Measurements from ENCODE around the gene COL4A6.
"Not testable (repeated sequence)": the region's sequence is repeated elsewhere in the genome, so short reads cannot be mapped to it uniquely, and the experiment has no call there.

The COL4A6 gene

DNA sequence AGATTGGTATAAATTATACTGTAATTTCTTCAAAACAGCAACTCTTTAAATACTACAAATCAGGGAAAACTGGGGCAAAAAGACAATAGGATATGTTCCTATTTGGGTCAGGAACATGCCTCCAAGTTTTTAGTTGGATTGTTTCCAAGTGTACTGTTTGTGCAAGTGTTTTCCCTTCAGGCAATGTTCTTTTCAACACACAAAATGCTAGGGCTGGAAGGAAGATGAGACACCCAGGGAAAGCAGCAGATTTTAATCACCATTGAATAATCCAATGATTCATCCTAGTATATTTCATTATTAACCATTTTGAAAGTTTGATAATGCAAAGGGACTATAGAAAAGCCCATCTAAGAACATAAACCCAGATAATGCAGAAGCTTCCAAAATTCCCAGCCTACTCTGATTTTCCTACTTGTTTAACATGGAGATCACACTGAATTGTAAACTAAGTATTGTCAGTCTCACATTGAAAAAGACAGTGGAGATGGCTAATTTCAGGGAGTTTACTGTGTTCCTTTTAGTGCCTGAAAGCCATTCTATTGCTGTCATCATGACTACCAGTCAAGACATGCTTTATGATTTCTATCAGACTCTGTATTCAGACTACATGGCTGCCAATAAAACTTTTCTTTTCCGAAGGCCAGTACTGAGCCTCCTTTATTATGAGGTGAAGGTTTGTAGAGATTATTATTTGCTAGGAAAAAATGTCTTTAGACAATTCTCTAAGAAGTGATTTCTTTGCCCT is 38.6 kb downstream of the COL4A6 start:
- DNase-seq, result no peak

- no peak for DNase-seq
Measured at GRCh38 chrX:108397627-108398391, 40.4 kb downstream of the COL4A6 start.

DNA sequence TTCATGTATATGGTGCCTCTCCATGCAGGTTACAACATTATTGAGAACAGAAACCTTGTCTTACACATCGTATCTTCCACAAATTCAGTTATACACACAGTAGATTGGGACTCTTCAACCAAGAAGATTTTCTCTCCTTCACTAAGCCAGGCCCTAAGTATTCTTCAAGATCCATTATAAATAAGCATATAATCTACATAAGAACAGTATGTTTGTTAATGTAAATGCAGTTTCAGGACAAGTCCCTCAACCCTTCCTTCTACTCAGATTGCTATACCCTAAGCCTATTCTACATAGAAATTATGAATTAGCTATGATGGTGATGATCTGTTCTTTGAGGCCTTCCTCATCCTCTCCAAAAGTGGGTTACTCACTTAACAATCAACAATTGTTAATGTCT is 41.2 kb downstream of the COL4A6 start:
- no peak for DNase-seq

GRCh38 chrX:108396188-108396891 is 41.9 kb downstream of the COL4A6 start:
- DNase-seq, result no peak

DNA sequence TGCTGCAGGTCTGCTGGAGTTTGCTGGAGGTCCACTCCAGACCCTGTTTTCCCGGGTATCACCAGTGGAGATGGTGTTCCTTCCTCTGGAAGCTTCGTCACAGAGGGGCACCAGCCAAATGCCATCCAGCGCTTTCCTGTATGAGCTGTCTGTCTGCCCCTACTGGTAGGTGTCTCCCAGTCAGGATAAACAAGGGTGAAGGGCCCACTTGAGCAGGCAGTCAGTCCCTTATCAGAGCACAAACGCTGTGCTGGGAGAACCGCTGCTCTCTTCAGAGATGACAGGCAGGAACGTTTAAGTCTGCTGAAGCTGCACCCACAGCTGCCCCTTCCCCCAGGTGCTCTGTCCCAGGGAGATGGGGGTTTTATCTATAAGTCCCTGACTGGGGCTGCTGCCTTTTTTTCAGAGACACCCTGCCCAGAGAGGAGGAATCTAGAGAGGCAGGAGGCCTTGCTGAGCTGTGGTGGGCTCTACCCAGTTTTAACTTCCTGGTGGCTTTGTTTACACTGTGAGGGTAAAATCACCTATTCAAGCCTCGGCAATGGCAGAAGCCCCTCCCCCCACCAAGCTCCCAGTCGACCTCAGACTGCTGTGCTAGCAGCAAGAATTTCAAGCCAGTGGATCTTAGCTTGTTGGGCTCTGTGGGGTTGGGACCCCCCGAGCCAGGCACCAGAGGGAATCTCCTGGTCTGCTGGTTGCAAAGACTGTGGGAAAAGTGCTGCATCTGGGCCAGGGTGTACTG is 47.1 kb downstream of the COL4A6 start:
- DNase-seq, result not testable (repeated sequence)

DNA sequence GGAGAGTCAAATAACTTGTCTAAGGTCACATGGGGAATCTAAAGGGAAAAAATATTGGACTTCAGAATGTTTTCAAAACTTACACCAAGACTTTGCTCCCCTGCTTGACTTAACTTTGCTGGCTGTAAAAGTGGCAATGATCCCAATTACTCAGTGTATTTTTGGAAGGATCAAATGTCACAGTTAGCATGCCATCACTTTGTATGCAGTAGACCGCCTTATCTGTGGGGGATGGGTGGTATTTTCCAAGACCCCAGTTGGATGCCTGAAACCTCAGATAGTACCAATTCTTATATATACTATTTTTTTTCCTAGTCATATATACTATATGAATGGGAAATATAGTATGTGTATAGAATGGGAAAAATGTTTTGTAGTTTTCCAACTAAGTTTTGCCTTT is 53.4 kb downstream of the COL4A6 start:
- no peak for DNase-seq

DNA sequence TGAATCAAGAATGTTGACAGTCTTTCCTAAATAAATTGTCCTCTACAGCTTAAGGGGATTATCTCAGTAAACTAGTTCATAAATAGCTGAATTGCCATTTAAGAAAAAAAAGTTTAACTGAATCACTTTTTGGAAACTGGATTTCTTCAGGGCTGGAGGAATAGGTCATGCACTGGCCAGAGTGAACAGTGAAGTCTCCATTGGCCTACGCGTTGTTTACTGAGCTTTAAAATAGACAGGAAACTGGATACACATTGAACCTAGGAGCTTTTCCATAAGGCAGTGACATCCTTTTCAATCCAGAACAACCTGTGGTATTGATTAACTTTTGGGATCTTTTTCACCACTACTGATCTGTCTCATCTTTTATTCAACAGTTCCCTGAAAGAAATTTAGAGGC is 58.0 kb downstream of the COL4A6 start:
- DNase-seq, result no peak

GRCh38 chrX:108376821-108377220 is 61.4 kb downstream of the COL4A6 start:
- not testable (repeated sequence) for DNase-seq

GRCh38 chrX:108375591-108375990 is 62.6 kb downstream of the COL4A6 start:
- DNase-seq, result not testable (repeated sequence)

DNA sequence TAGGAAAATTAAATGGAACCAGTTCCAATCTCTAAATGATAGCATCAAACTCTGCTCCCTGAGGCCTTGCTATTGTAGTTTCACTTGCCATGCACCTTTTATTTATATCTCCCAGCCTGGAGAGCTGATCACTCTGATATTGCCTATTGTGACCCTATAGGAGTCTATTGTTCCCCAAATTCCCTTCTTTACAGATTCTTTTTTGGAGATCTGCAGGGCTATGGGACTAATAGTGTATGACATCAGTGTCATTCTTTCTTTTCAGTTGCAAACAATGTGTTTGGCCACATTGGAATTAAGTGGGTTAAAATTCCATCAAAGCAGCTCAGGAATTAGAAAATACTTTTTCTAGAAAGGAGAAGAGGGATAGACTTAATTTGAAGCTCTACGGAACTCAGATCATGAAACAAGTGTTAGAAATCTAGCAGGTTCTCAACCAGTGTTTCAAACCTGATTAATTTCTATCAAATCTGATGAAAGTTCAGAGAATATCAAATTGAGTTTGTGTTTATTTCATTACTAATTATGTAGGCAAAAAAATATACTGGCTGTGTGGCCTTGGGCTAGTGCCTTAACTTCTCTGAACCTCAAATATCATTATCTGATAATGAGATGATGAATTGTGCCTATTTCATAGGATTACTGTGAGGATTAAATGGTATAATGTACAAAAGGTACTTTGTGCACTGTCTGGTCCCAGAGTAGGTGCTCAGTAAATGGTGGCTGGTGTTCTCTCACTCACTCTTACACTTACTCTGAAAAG is 71.4 kb downstream of the COL4A6 start:
- no peak for DNase-seq

DNA sequence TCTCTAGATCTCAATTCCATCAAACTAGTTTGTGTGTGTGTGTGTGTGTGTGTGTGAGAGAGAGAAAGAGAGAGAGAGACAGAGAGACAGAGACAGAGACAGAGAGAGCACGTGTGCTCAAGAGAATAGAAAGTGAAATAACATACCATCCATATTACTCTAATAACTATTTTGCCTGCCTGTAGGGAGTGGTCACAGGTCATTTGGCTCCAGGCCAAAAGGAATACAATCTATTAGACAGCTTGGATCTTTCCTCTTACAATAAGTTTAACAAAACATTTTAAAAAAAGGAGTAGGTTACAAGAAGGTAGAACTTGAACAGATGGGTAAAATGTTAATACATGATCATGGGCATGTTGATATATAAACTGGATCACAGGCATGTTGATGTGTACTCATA is 76.2 kb downstream of the COL4A6 start:
- DNase-seq, result no peak

- DNase-seq, result no peak
Measured at GRCh38 chrX:108361316-108361715, 76.9 kb downstream of the COL4A6 start.

GRCh38 chrX:108359806-108360602 is 78.2 kb downstream of the COL4A6 start:
- DNase-seq, result no peak

DNA sequence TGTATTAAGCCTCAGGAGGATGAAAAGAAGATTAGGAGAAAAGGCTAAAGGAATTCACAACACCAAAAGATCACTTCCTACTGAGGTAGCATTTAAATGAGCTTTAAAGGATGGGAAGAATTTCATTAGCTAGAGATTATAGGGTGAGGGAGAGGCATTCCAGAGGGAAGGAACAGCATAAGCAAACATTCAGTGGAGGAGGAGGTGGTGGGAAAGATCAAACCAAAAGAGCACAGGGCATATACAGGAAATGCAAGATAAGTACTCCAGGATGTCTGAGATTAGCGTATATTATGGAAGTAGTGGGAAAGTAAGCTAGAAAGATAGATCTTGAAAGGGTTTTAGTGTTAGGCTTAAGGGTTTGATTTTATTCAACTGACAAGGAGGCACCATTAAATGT is 84.8 kb downstream of the COL4A6 start:
- no peak for DNase-seq

- DNase-seq, result no peak
Measured at GRCh38 chrX:108349210-108349609, 89.0 kb downstream of the COL4A6 start.

GRCh38 chrX:108348525-108348924 is 89.7 kb downstream of the COL4A6 start:
- DNase-seq, result no peak

DNA sequence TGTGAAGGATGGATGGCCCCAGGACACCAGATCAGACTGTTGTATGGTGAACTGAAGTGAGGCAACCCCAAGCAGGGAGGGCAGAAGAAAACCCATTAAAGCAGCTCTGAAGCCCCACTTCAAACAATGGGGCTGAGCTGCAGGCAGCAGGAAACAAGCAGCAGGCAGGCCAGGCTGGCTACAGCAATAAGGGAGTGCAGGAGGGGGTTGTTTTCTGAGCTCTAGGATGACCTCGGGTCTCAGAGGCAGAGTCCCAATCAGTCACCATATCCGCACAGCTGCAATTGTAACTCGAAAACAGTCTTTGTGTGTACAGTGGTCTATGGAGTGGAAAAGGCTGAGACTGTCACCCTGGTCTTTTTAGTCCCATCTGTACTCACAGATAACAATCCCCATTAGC is 90.4 kb downstream of the COL4A6 start:
- DNase-seq, result no peak

GRCh38 chrX:108344216-108344615 is 94.0 kb downstream of the COL4A6 start:
- no peak for DNase-seq

DNA sequence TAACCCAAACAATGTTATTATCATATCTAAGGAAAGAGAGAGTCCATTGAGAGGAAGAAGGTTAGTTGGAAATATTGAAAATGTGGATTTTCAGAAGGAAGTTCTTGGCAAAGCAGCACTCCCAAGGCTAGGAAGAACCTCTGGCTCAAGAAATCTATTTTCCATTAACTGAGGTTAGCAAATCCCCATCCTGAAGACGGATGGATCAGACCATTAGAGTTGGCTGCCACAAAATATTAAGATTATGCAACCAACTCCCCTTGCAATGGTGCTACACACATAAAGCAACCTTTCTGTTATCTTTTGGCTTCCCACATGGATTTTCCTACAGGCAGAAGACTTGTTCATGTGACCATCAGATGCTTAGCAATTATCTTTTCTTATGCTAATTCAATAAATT is 96.3 kb downstream of the COL4A6 start:
- no peak for DNase-seq

GRCh38 chrX:108332281-108332680 is 105.9 kb downstream of the COL4A6 start:
- no peak for DNase-seq

GRCh38 chrX:108331126-108331909 is 106.9 kb downstream of the COL4A6 start:
- DNase-seq, result no peak
